BLaER1 (cell line): Measurements from ENCODE around the gene FRMD4B.
"Not testable (repeated sequence)": the region's sequence is repeated elsewhere in the genome, so short reads cannot be mapped to it uniquely, and the experiment has no call there.

ENCODE experiments used
- H3K27ac ChIP-seq: shearing (Covaris generic); formaldehyde crosslinking; 2 replicates; pipeline ENCODE4 v1.8.1; 2022
- H3K27me3 ChIP-seq: shearing (Covaris generic); formaldehyde crosslinking; 2 replicates; pipeline ENCODE4 v1.8.1; 2022
- H3K36me3 ChIP-seq: shearing (Covaris generic); formaldehyde crosslinking; 2 replicates; pipeline ENCODE4 v1.8.1; 2022
- H3K4me1 ChIP-seq: shearing (Covaris generic); formaldehyde crosslinking; 2 replicates; pipeline ENCODE4 v1.8.1; 2022
- H3K4me2 ChIP-seq: shearing (Covaris generic); formaldehyde crosslinking; 2 replicates; pipeline ENCODE4 v1.8.1; 2022
- H3K4me3 ChIP-seq: shearing (Covaris generic); formaldehyde crosslinking; 2 replicates; pipeline ENCODE4 v1.8.1; 2022
- H3K9ac ChIP-seq: shearing (Covaris generic); formaldehyde crosslinking; 2 replicates; pipeline ENCODE4 v1.8.1; 2022
- H3K9me3 ChIP-seq: shearing (Covaris generic); formaldehyde crosslinking; 2 replicates; pipeline ENCODE4 v1.8.1; 2022
- H4K20me1 ChIP-seq: shearing (Covaris generic); formaldehyde crosslinking; 2 replicates; pipeline ENCODE4 v1.8.1; 2022
- Cebpa-rat ChIP-seq: shearing (Covaris generic); IDR thresholded peaks from 2 replicates; pipeline ENCODE4 v1.8.1; 2022

The FRMD4B gene

DNA sequence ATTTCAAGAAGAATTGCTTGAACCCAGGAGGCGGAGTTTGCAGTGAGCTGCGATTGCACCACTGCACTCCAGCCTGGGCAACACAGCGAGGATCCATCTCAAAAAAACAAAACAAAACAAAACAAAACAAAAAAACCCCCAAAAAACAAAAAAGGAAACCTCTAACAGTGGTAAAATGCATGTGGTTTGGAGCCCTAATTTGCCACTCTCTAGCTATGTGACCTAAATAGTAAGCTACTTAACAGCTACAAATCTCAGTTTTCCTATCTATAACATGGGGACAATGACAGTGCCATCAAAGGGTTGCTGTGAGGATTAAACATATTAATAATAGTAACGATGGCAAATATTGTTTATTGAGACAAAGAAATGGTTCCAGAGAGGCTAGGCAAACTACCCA is 144.1 kb downstream of the FRMD4B start:
- no peaks in the 10 kb centered on the region for H3K9me3 ChIP-seq
- H3K4me1 ChIP-seq = no peaks in the 10 kb centered on the region
- H3K36me3 ChIP-seq = peaks cover 98% of the 10 kb centered on the region
- no peak overlapping the region for H3K4me2 ChIP-seq
- peaks cover 24% of the 10 kb centered on the region; the same call in 1 of the 2 replicates for H4K20me1 ChIP-seq
- H3K4me3 ChIP-seq = no peak overlapping the region
- H3K9ac ChIP-seq = no peak overlapping the region
- H3K27ac ChIP-seq = no peak overlapping the region
- no peak for TF ChIP-seq Cebpa-rat
- no peaks in the 10 kb centered on the region for H3K27me3 ChIP-seq

GRCh38 chr3:69240651-69241568 is 145.0 kb downstream of the FRMD4B start:
- no peak for TF ChIP-seq Cebpa-rat
- no peak overlapping the region for H3K9ac ChIP-seq
- H3K4me3 ChIP-seq = no peak overlapping the region
- no peaks in the 10 kb centered on the region for H3K9me3 ChIP-seq
- peaks cover 98% of the 10 kb centered on the region for H3K36me3 ChIP-seq
- no peaks in the 10 kb centered on the region for H3K4me1 ChIP-seq
- no peaks in the 10 kb centered on the region for H3K27me3 ChIP-seq
- peaks cover 30% of the 10 kb centered on the region; the same call in 1 of the 2 replicates for H4K20me1 ChIP-seq
- H3K27ac ChIP-seq = no peak overlapping the region
- no peak overlapping the region for H3K4me2 ChIP-seq

DNA sequence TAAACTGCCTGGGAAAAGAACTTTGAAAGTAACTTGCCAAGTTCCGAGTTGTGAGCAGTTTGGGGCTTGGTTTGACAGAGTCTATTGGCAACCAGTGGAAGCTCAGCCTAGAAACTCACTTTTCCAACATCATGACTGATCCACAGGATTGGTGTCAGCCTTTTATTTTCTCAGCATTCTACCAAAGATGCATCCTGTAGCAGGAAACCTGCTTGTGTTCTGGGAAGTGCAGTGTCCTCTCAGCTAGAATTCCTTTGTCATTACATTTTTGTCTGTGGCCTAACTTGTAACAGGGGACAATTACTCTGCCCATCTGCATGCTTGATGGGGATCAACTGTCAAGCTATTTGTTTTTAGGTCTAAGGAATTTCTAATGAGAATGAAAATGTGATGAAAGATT is 146.8 kb downstream of the FRMD4B start:
- TF ChIP-seq Cebpa-rat = no peak
- Histone ChIP-seq H3K4me1 (no peaks in the 10 kb centered on the region), H3K9me3 (no peaks in the 10 kb centered on the region), H3K36me3 (peaks cover 100% of the 10 kb centered on the region), H3K27me3 (no peaks in the 10 kb centered on the region), H3K27ac (no peak overlapping the region), H4K20me1 (peaks cover 32% of the 10 kb centered on the region; the same call in 1 of the 2 replicates), H3K4me3 (no peak overlapping the region), H3K4me2 (no peak overlapping the region), H3K9ac (no peak overlapping the region)

GRCh38 chr3:69236812-69237707 is 148.8 kb downstream of the FRMD4B start:
- H3K9me3 ChIP-seq = no peaks in the 10 kb centered on the region
- H3K27ac ChIP-seq = no peak overlapping the region
- peaks cover 100% of the 10 kb centered on the region for H3K36me3 ChIP-seq
- no peak overlapping the region for H3K4me3 ChIP-seq
- H3K9ac ChIP-seq = no peak overlapping the region
- no peak overlapping the region for H3K4me2 ChIP-seq
- H3K27me3 ChIP-seq = no peaks in the 10 kb centered on the region
- H3K4me1 ChIP-seq = no peaks in the 10 kb centered on the region
- TF ChIP-seq Cebpa-rat = no peak
- H4K20me1 ChIP-seq = peaks cover 21% of the 10 kb centered on the region; the same call in 1 of the 2 replicates

- Histone ChIP-seq H3K36me3 (peaks cover 100% of the 10 kb centered on the region), H3K27me3 (no peaks in the 10 kb centered on the region)
These were observed 150.0 kb downstream of the FRMD4B start for GRCh38 chr3:69235882-69236281.

DNA sequence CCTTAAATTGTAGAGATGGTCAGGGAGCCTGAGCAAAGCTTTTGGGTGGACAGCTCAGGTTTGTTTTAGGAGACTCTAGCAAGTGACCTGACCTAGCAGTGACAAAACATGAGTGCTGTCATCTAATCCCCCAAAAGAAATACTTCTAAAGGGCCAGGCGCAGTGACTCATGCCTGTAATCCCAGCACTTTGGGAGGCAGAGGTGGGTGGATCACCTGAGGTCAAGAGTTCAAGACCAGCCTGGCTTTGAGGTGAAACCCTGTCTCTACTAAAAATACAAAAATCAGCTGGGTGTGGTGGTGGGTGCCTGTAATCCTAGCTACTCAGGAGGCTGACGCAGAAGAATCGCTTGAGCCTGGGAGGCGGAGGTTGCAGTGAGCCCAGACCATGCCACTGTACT is 150.7 kb downstream of the FRMD4B start:
- not testable (repeated sequence) for H3K4me3 ChIP-seq, H3K27ac ChIP-seq, H3K4me1 ChIP-seq, H3K27me3 ChIP-seq, H3K9me3 ChIP-seq, H3K4me2 ChIP-seq, H3K9ac ChIP-seq
- peaks cover 100% of the 10 kb centered on the region for H3K36me3 ChIP-seq
- H4K20me1 ChIP-seq = peaks cover 26% of the 10 kb centered on the region; the same call in 1 of the 2 replicates

More at GRCh38 chr3:69235882-69236281, 150.0 kb downstream of the FRMD4B start:
- no peaks in the 10 kb centered on the region for H3K4me1 ChIP-seq
- no peak overlapping the region for H3K27ac ChIP-seq
- H3K4me3 ChIP-seq = no peak overlapping the region
- no peak for TF ChIP-seq Cebpa-rat
- H3K9me3 ChIP-seq = no peaks in the 10 kb centered on the region
- H3K9ac ChIP-seq = no peak overlapping the region
- no peak overlapping the region for H3K4me2 ChIP-seq
- peaks cover 25% of the 10 kb centered on the region; the same call in 1 of the 2 replicates for H4K20me1 ChIP-seq

DNA sequence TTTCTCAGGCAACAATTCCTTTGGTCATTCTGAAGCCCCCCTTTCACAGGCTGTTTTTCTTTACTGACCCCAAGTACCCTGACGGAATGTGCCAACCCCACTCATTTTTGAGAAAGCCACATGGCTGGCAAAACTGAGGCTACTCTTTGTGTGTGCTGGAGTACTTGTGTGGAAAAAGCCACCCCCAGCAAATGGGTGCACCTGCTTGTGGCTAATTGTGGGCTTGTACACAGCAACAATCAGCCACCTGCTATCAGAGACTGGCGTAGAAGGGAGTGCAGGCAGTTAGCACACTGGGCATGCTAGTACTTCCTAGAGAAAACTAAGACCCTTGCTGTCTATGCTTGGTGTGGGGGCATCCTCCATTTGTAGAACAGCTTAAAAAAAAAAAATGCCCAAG is 153.4 kb downstream of the FRMD4B start:
- peaks cover 27% of the 10 kb centered on the region; the same call in 1 of the 2 replicates for H4K20me1 ChIP-seq
- no peak overlapping the region for H3K27ac ChIP-seq
- H3K27me3 ChIP-seq = no peaks in the 10 kb centered on the region
- H3K4me1 ChIP-seq = no peaks in the 10 kb centered on the region
- H3K4me3 ChIP-seq = no peak overlapping the region
- H3K4me2 ChIP-seq = no peak overlapping the region
- H3K9me3 ChIP-seq = no peaks in the 10 kb centered on the region
- no peak for TF ChIP-seq Cebpa-rat
- peaks cover 92% of the 10 kb centered on the region for H3K36me3 ChIP-seq
- H3K9ac ChIP-seq = no peak overlapping the region

GRCh38 chr3:69231929-69232440 is 153.9 kb downstream of the FRMD4B start:
- TF ChIP-seq Cebpa-rat = no peak
- Histone ChIP-seq H3K9me3 (no peaks in the 10 kb centered on the region), H3K4me3 (no peak overlapping the region), H4K20me1 (peaks cover 28% of the 10 kb centered on the region; the same call in 1 of the 2 replicates), H3K4me2 (no peak overlapping the region), H3K9ac (no peak overlapping the region), H3K27me3 (no peaks in the 10 kb centered on the region), H3K27ac (no peak overlapping the region), H3K4me1 (no peaks in the 10 kb centered on the region), H3K36me3 (peaks cover 90% of the 10 kb centered on the region)

DNA sequence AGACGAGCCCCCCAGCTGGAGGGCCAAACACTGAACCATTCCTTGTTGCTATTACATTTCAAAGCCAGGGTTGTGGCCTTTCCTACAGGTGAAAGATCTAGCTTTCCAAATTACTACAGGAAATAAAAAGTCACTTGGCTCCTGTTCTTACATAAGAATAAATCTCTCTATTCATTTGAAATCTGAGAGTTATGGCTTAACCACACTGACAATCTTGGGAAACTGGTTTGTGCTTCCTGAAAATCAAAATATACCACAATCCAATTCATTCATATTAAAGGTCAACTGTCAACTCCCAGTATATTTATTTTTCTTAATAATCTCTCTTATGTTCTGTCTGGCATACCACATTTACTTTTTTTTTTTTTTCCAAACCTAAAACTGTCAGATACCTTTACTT is 159.8 kb downstream of the FRMD4B start:
- no peaks in the 10 kb centered on the region for H3K9me3 ChIP-seq
- no peak overlapping the region for H3K4me3 ChIP-seq
- peaks cover 83% of the 10 kb centered on the region for H3K36me3 ChIP-seq
- no peak overlapping the region for H3K4me2 ChIP-seq
- H4K20me1 ChIP-seq = peaks cover 18% of the 10 kb centered on the region; the same call in 1 of the 2 replicates
- H3K27ac ChIP-seq = no peak overlapping the region
- no peaks in the 10 kb centered on the region for H3K27me3 ChIP-seq
- no peak for TF ChIP-seq Cebpa-rat
- no peaks in the 10 kb centered on the region for H3K4me1 ChIP-seq
- no peak overlapping the region for H3K9ac ChIP-seq
